Keratinocyte (primary cell): ENCODE data around the gene MYOM1. TPM values are rescaled to one million over a fixed set of nuclear protein-coding genes. Genes with fewer than 3 reads are reported as not detected.

Experiments used
- DNase-seq: peaks from one replicate; pipeline ENCODE4 v3.0.0-alpha.2; 2011; ENCODE audit warnings: low read depth, missing footprints, low spot score
- FAIRE-seq: peaks from 2 replicates; lab custom pipeline; 2011; peaks lifted over from hg19 to GRCh38; lab: Jason Lieb, UNC
- H2AFZ ChIP-seq: 2 replicates; pipeline ENCODE4 v1.6.0; 2012; ENCODE audit warnings: low read length, control low read depth, inconsistent platforms; ENCODE audit not compliant: control insufficient read depth
- H3K27ac ChIP-seq: 2 replicates; pipeline ENCODE4 v1.5.1; 2011; ENCODE audit warnings: low read length; ENCODE audit not compliant: control insufficient read depth, insufficient read depth
- H3K27me3 ChIP-seq: 3 replicates; pipeline ENCODE4 v1.6.0; 2011; ENCODE audit warnings: low read length; ENCODE audit not compliant: control insufficient read depth, insufficient read depth; ENCODE audit errors: extremely low read depth
- H3K36me3 ChIP-seq, 2 experiments: 2 replicates in 1 of 2; 3 replicates in 1 of 2; pipeline ENCODE4 v1.5.1; 2011; ENCODE audit warnings: low read length in 2 of 2, mild to moderate bottlenecking in 1 of 2; ENCODE audit not compliant: control insufficient read depth in 2 of 2, insufficient read depth in 2 of 2; ENCODE audit errors: extremely low read depth in 1 of 2
- H3K4me1 ChIP-seq: 3 replicates; pipeline ENCODE4 v1.5.1; 2011; ENCODE audit warnings: low read length; ENCODE audit not compliant: control insufficient read depth, insufficient read depth; ENCODE audit errors: extremely low read depth
- H3K4me2 ChIP-seq: 3 replicates; pipeline ENCODE4 v1.6.0; 2011; ENCODE audit warnings: low read depth, low read length; ENCODE audit not compliant: control insufficient read depth, insufficient read depth; ENCODE audit errors: extremely low read depth
- H3K4me3 ChIP-seq, 3 experiments: fragments of 200-600 bp in 1 of 3; sonication (generic) in 1 of 3; 2 replicates in 2 of 3; 3 replicates in 1 of 3; pipeline ENCODE4 v1.5.1; 2011 to 2016; ENCODE audit warnings: low read length in 3 of 3, mild to moderate bottlenecking in 3 of 3, control low read depth in 2 of 3, inconsistent platforms in 1 of 3, low read depth in 1 of 3, mixed read lengths in 1 of 3, mixed run types in 1 of 3, moderate library complexity in 1 of 3; ENCODE audit not compliant: control insufficient read depth in 2 of 3, insufficient read depth in 2 of 3; ENCODE audit errors: extremely low read depth in 1 of 3
- H3K79me2 ChIP-seq: 2 replicates; pipeline ENCODE4 v1.6.0; 2012; ENCODE audit warnings: low read length; ENCODE audit not compliant: control insufficient read depth, insufficient read depth
- H3K9ac ChIP-seq: 3 replicates; pipeline ENCODE4 v1.6.0; 2011; ENCODE audit warnings: low read length; ENCODE audit not compliant: control insufficient read depth, insufficient read depth; ENCODE audit errors: extremely low read depth
- H3K9me1 ChIP-seq: 3 replicates; pipeline ENCODE4 v1.6.0; 2011; ENCODE audit warnings: low read length; ENCODE audit not compliant: control insufficient read depth, insufficient read depth; ENCODE audit errors: extremely low read depth
- H3K9me3 ChIP-seq: 2 replicates; pipeline ENCODE4 v1.5.1; 2012; ENCODE audit warnings: low read depth, low read length; ENCODE audit not compliant: control insufficient read depth
- H4K20me1 ChIP-seq: 3 replicates; pipeline ENCODE4 v1.6.0; 2011; ENCODE audit warnings: low read length; ENCODE audit not compliant: control insufficient read depth, insufficient read depth; ENCODE audit errors: extremely low read depth
- EZH2 ChIP-seq: IDR thresholded peaks from one replicate; pipeline ENCODE4 v1.6.1; 2012; ENCODE audit warnings: inconsistent platforms, mild to moderate bottlenecking, low read length, moderate library complexity
- dilution Hi-C: fragments of 300-500 bp; cut with MboI; formaldehyde crosslinking; loops from one replicate; pipeline ENCODE4 v1.7.0; 2020; ENCODE audit warnings: low sequenced_read_pairs; ENCODE audit not compliant: extremely low pct_ligation_motif_present
- polyA plus RNA-seq, 5 experiments: library from polyadenylated mRNA; depleted of rRNA in 3 of 5; stranded (reverse) in 3 of 5; stranded (forward) in 1 of 5; unstranded in 1 of 5; fragments of >200 nt; gene quantifications; 1 replicate in 1 of 5; 2 replicates in 3 of 5; 3 replicates in 1 of 5; pipeline versions ENCODE4 v1.2.1 to v1.2.3, GENCODE V29; 2011 to 2012; ENCODE audit warnings: missing spikeins in 2 of 5, low read depth in 1 of 5, low replicate concordance in 1 of 5
- TF ChIP-seq, protein P1 (sequence below), 3 experiments: IDR thresholded peaks in 1 of 3; conservative IDR thresholded peaks in 1 of 3; optimal IDR thresholded peaks in 1 of 3; 2 replicates in 2 of 3; 3 replicates in 1 of 3; pipeline versions ENCODE3 to v1.5.1; 2011; ENCODE audit warnings: low read length in 3 of 3, mild to moderate bottlenecking in 3 of 3, moderate library complexity in 2 of 3, control low read depth in 1 of 3, inconsistent platforms in 1 of 3; ENCODE audit not compliant: insufficient read depth in 2 of 3; ENCODE audit errors: extremely low read depth in 1 of 3

MYOM1 gene
- polyA plus RNA-seq, 1 donor (not counting 4 experiments of a cell fraction or from before 2014, with no cell fraction given) = 0.03 TPM

GRCh38 chr18:3102983-3103382 is 116.8 kb downstream of the MYOM1 start:
- peaks cover 8% of the 10 kb centered on the region for H3K4me1 ChIP-seq
- H3K9me3 ChIP-seq = no peaks in the 10 kb centered on the region
- no peaks in the 10 kb centered on the region for H3K27me3 ChIP-seq
- H4K20me1 ChIP-seq = no peaks in the 10 kb centered on the region
- FAIRE-seq (no peak), DNase-seq (no peak)
- H3K4me2 ChIP-seq = no peak overlapping the region
- no peak overlapping the region for H3K9ac ChIP-seq
- TF ChIP-seq, protein P1, sequence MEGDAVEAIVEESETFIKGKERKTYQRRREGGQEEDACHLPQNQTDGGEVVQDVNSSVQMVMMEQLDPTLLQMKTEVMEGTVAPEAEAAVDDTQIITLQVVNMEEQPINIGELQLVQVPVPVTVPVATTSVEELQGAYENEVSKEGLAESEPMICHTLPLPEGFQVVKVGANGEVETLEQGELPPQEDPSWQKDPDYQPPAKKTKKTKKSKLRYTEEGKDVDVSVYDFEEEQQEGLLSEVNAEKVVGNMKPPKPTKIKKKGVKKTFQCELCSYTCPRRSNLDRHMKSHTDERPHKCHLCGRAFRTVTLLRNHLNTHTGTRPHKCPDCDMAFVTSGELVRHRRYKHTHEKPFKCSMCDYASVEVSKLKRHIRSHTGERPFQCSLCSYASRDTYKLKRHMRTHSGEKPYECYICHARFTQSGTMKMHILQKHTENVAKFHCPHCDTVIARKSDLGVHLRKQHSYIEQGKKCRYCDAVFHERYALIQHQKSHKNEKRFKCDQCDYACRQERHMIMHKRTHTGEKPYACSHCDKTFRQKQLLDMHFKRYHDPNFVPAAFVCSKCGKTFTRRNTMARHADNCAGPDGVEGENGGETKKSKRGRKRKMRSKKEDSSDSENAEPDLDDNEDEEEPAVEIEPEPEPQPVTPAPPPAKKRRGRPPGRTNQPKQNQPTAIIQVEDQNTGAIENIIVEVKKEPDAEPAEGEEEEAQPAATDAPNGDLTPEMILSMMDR (optimal IDR thresholded peaks at IDR 0.05 in 1 of 3, IDR thresholded peaks at IDR 0.05 in 1 of 3, conservative IDR thresholded peaks at IDR 0.05 in 1 of 3; ENCODE audit: extremely low read depth in 1 of 3, insufficient read depth in 2 of 3, low read length in 3 of 3) = no peak
- no peak for TF ChIP-seq EZH2
- no peaks in the 10 kb centered on the region for H3K9me1 ChIP-seq
- dilution Hi-C loops = no loop called here
- H3K36me3 ChIP-seq = no peaks in the 10 kb centered on the region
- H3K79me2 ChIP-seq = no peaks in the 10 kb centered on the region
- no peak overlapping the region for H3K27ac ChIP-seq
- no peak overlapping the region for H2AFZ ChIP-seq
- no peak overlapping the region for H3K4me3 ChIP-seq

- Histone ChIP-seq H3K9ac (no peak overlapping the region), H3K9me3 (no peaks in the 10 kb centered on the region), H3K79me2 (no peaks in the 10 kb centered on the region), H3K36me3 (no peaks in the 10 kb centered on the region), H3K4me3 (no peak overlapping the region), H2AFZ (no peak overlapping the region), H3K4me2 (no peak overlapping the region), H3K9me1 (no peaks in the 10 kb centered on the region), H3K4me1 (peaks cover 8% of the 10 kb centered on the region), H3K27ac (no peak overlapping the region), H3K27me3 (no peaks in the 10 kb centered on the region), H4K20me1 (no peaks in the 10 kb centered on the region)
- FAIRE-seq (no peak), DNase-seq (no peak)
- TF ChIP-seq, protein P1 (optimal IDR thresholded peaks at IDR 0.05 in 1 of 3, IDR thresholded peaks at IDR 0.05 in 1 of 3, conservative IDR thresholded peaks at IDR 0.05 in 1 of 3; ENCODE audit: extremely low read depth in 1 of 3, insufficient read depth in 2 of 3, low read length in 3 of 3) = no peak
- no peak for TF ChIP-seq EZH2
- dilution Hi-C loops = no loop called here
These were observed 119.2 kb downstream of the MYOM1 start for GRCh38 chr18:3100498-3101132.
